Raji (cell line): ENCODE results near the gene CDIPT.

Source experiments
- POLR2A ChIP-seq: IDR thresholded peaks from 2 replicates; pipeline ENCODE4 v1.6.1; 2011; ENCODE audit warnings: low read depth, low read length, control low read depth; ENCODE audit not compliant: insufficient read depth

Gene CDIPT

DNA sequence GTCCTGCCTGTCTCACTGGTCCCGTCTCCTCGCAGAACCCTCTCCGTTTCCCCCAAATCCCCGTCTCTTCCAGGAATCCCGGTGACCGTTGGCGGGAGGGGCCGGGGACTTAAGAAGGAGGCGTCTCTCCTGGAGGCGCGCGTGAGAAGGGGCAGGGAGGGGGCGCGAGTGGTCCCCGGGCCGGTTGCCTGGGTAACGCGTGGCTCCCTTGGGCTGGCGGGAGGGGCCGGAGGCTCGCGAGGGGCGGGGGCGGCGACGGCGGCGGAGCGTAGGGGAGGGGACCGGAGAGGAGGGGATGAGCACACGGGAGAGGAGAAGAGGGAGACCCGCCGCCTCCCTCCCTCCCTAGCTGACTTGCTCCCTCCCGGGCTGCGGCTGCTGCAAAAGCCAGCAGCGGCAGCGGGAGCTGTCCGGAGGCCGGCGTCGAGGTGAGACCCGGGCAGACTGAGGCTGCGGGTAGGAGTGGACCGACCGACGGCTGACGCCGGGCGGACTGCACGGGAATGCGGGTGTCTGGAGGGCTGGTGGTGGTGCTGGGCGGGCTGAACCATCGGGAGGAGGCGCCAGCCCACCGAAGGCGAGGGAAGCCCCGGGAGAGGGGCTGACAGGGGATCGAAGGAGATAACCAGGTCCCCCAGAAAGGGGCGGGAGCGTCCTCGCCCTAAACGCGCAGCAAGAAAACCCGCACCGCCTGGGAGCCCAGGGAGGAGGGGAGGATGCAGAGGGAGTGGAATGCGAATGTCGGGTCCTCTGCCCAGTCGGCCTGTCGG lies 50.9 kb downstream of the CDIPT start, which contains the start of gene PRRT2:
PRRT2 (plus strand) TSS at position 298 of the 770 bp plus-strand sequence. CDS start 862 bp downstream, outside the sequence.
- no peak for TF ChIP-seq POLR2A

- peak; percentile 50; the same call in 1 of the 2 replicates for TF ChIP-seq POLR2A
Observed at GRCh38 chr16:29811170-29811895, 51.7 kb downstream of the CDIPT start.

- no peak for TF ChIP-seq POLR2A
Observed at GRCh38 chr16:29810699-29811169, 52.3 kb downstream of the CDIPT start.

DNA sequence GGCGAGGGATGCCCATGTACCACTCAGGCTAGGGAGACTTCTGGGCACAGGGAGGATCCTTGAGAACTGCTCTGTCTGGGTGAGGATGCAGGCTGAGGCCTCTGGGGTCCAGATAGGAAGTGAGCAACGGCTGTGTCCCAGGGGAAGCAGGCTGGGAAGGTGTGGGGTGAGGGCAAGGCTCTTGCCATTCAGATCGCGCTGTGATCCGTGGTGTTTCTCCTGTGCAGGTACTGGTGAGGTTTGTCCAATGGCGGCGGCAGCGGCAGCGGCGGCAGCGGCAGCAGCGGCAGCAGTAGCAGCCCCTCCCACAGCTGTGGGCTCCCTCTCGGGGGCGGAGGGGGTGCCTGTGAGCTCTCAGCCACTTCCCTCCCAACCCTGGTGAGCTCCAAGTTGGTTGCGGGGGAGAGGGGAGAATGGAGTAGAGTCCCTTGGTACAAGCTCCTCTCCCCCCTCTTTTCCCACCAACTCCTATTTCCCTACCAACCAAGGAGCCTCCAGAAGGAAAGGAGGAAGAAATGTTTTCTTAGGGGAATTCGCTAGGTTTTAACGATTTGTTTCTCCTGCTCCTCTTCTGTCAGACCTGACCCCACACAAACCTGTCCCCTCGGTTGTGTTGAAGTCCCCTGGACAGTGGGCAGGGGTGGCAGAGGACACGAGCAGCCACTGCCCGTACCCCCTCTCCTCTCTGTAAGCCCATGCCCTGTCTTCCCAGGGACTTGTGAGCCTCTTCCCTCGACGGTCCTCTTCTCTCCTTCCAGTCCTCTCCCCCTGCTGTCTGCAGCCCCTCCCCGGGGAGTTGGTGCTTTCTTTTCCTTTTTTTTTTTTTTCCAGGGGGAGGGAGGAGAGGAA lies 53.0 kb downstream of the CDIPT start:
- TF ChIP-seq POLR2A, result no peak

DNA sequence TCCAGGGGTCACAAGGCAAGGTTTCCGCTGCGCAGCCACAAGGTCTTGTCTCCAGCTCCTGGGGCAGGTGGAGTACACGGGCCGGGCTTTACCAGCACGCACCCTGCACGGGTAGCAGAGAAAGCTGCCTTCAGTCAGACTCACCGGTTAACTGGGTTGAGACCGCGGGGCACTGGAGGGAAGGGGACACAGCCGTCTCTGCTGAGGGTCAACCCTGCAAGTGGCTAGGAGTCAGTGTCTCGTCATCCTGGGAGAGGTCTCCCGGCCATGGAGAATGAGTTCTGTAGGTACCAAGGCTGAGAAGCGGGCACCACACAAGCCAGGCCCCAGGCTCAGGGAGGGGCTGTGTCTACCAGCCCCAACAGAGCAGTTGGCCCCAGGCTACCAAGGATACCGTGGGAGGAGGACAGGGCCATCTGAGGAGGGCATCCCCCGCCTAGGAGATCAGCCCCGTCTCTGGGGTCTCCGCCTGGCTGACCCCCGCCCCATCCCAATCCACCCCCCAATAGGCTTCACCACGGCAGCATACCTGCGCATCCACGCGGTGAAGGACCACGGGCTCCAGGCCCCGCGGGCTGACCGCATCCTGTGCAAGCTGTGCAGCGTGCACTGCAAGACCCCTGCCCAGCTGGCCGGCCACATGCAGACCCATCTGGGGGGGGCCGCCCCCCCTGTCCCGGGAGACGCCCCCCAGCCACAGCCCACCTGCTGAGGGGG lies 53.8 kb downstream of the CDIPT start:
- TF ChIP-seq POLR2A, result no peak
